SK-MEL-5 (cell line): Measurements from ENCODE around the gene PDPK1. TPM values are rescaled to one million over a fixed set of nuclear protein-coding genes. Genes with fewer than 3 reads are reported as not detected.

Source experiments
- DNase-seq: peaks from one replicate; pipeline ENCODE4 v3.0.0-alpha.2; 2016; ENCODE audit warnings: low read depth, low spot score
- in situ Hi-C: cut with HindIII; loops from 2 replicates; pipeline ENCODE4 v1.10.0; 2016; ENCODE audit warnings: low sequenced_read_pairs, high pct_unique_total_duplicates, low pct_unique_long_range_greater_than_20kb
- total RNA-seq: library from RNA; depleted of rRNA; stranded (reverse); fragments of >200 nt; shearing (Covaris generic); gene quantifications from 2 replicates; pipeline ENCODE4 v1.2.3, GENCODE V29; 2014

Gene PDPK1
- total RNA-seq, 1 experiment from 2014 or later = 12.3 TPM

DNA sequence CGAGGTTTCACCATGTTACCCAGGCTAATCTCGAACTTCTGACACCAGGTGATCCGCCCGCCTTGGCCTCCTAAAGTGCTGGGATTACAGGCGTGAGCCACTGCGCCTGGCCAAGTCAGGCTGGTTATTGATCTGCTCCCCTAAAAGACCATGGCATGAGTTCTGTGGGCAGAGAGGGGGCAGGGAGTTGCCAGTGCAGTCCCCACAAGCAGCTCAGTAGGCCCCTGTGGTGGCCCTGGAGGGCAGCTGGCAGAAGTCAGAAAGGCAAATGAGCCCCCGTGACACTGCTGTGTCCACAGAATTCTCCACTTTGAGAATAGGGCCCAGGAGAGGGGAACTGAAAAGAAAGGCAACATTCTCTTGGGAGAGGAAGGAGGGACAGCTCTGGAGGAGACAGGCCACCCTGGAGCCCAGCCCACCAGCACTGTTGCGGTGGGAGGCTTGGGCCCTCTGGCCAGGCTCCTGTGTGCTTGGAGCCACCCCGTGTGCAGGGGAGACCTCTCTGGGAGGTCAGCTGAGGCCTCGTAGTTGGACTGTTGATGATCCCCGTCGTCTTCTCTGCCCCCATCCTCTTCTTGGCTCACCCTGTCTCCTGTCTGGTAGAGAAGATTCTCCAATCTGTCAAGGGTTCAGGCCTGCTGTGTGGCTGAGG, 19.7 kb upstream of the PDPK1 start:
- in situ Hi-C loops = no loop called here
- no peak for DNase-seq

DNA sequence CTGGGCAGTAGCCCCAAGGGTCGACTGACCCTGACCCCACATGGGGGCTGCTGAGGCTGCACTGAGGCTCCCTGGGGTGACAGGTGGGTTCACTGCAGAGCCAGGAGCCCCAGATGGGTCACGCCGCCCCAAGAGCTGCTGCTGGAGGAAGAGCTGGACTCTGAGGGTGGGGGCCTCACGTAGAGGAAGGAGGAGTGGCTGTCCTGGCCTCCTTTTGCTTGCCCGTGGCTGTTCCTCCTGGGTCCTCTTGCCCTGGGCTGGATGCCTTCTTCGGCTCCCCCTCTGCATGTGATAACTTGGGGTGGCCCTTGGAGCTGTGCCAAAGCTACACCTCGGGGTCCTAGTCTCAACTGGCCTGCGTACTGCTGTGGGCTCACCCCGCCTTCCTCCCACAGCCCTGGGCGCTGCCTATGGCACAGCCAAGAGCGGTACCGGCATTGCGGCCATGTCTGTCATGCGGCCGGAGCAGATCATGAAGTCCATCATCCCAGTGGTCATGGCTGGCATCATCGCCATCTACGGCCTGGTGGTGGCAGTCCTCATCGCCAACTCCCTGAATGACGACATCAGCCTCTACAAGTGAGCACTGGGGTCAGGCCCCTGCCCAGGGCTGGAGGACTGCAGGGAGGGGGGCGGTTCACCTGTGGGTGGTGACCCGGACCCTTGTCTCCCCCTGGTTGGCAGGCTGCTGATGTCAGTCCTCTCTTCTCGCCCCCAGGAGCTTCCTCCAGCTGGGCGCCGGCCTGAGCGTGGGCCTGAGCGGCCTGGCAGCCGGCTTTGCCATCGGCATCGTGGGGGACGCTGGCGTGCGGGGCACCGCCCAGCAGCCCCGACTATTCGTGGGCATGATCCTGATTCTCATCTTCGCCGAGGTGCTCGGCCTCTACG, 18.8 kb upstream of the PDPK1 start:
- in situ Hi-C loops = no loop called here

DNA sequence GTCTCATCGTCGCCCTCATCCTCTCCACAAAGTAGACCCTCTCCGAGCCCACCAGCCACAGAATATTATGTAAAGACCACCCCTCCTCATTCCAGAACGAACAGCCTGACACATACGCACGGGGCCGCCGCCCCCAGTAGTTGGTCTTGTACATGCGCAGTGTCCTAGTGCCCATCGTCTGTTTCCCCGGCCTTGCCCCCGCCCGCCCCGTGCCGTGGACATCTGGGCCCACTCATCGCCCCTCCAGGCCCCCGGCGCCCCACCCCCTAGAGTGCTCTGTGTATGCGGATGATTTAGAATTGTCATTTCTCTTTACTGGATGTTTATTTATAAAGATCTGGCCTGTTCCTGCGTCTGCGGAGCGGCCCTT, 18.1 kb upstream of the PDPK1 start:
- in situ Hi-C loops = no loop called here
- no peak for DNase-seq

More for the DNA sequence above, 18.8 kb upstream of the PDPK1 start:
- DNase-seq = no peak

DNA sequence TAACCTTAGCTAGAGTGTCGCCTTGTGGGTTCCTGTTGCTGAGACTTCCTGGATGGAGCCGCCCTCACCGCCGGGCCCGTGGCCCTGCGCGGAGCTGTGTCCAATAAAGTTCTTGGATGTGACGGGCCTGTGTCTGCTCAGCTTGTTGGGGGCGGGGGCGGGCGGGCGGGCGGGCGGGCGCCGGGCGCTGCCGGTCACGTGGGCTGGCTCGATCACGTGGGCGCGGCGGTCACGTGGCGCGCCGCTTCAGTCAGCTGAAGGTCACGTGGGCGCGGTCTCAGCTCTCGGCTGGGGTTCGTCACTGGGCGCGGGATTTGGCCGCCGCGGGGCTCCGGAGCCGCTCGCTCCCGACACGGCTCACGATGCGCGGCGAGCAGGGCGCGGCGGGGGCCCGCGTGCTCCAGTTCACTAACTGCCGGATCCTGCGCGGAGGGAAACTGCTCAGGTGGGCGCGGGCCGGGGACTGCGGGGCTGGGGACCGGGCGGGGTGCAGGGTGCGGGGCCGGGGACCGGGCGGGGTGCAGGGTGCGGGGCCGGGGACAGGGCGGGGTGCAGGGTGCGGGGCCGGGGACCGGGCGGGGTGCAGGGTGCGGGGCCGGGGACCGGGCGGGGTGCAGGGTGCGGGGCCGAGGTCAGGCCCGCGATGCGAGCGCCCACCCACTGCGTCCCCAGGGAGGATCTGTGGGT, 17.6 kb upstream of the PDPK1 start, which contains the start of gene AMDHD2:
TSS of gene AMDHD2 (plus strand) at position 275 of the 687 bp plus-strand sequence. CDS start at position 363, 88 bp downstream.
- in situ Hi-C loops = no loop called here
- DNase-seq = peak; percentile 88

DNA sequence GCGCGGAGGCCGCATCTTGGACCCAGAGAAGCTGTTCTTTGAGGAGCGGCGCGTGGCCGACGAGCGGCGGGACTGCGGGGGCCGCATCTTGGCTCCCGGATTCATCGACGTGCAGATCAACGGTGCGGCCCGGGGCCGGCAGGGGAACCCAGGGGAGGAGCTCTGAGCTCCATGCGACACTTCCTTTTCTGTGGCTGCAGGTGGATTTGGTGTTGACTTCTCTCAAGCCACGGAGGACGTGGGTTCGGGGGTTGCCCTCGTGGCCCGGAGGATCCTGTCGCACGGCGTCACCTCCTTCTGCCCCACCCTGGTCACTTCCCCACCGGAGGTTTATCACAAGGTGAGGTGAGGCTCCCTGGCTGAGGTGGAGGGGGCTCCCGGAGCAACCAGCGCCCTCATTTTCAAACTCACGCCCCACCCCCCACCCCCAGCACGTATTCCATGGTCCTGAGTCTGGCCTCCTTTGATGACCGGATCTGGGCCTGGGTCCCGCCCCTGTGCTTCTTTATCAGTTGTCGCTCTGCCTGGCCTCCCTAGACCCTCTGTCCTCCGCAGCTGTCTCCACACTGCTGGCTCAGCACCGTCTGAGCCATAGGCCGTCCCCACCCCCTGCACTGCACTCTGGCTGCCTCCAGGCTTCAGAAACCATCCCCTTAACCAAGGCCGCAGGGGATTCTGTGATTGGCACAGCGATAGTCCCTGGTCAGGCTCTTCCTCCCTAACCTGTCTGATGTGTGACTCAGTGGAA, 16.9 kb upstream of the PDPK1 start:
- DNase-seq = peak; percentile 48
- in situ Hi-C loops = no loop called here

DNA sequence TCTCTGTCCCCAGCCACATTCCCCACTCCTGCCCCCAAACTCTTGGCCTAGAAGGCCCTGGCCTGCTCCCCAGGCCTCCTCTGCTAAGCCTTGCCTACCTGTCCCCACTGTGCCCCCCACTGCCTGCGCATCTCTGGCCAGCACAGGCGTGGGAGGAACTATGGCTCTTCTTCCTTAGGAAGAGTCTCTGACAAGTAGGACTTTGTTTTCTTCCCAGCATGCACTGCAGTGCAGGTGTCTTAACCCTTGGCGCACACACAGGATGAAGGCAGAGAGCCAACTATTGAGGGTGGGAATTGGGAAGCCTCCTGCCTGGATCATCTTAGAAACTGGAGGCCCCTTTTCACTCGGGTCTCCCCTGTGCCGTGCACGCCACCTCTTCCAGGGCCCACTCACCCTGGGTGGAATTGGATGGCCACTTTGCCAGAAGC, 14.0 kb upstream of the PDPK1 start:
- in situ Hi-C loops = no loop called here
- no peak for DNase-seq

DNA sequence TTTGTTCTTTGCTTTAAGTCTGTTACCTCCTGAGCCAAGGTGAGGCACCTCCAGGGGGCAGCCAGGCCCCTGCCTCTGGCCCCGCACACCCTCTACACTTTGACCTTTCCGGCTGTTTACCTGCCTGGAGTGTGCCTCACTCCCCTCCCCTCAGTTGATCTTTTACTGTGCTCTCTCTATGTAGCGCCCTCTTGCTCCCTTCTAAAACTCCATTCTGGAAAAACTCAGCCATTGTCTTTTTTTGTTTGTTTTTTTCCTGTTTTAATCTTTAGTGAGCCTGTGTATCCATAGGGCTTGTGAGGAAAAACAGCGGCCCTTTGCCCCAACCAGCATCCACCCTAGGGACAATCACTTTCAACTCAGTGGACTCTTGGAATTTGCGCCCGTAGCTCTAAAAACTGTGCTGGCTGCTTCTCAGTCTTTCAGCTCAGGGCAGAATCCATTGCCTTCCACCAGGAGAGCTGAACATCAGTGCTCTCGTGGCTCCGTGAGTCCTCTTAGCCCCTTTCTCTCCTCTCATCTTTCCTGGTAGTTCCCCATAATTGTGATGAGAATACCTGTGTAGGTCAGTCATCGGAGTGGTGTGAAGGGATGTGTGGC, 13.4 kb upstream of the PDPK1 start:
- DNase-seq = no peak
- in situ Hi-C loops = no loop called here

DNA sequence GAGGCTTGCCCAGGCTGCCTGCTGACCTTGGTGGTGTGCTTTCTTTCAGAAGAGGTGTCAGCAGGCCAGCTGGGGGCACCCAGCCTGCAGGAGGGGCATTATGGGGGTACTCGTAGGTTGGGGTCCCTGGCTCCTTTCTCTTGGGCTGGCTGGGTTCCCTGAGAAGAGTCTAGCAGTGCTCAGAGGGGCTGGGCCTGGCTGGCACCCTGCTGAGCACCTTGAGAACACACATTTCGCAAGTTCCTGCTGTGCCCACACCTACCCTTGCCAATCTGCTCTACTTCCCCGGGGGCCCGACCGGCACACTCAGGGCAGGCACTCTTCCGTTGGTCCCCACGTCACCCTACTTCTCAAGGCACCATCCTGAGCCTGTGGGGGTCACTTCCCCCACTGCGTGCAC, 11.7 kb upstream of the PDPK1 start:
- no peak for DNase-seq
- in situ Hi-C loops = no loop called here

DNA sequence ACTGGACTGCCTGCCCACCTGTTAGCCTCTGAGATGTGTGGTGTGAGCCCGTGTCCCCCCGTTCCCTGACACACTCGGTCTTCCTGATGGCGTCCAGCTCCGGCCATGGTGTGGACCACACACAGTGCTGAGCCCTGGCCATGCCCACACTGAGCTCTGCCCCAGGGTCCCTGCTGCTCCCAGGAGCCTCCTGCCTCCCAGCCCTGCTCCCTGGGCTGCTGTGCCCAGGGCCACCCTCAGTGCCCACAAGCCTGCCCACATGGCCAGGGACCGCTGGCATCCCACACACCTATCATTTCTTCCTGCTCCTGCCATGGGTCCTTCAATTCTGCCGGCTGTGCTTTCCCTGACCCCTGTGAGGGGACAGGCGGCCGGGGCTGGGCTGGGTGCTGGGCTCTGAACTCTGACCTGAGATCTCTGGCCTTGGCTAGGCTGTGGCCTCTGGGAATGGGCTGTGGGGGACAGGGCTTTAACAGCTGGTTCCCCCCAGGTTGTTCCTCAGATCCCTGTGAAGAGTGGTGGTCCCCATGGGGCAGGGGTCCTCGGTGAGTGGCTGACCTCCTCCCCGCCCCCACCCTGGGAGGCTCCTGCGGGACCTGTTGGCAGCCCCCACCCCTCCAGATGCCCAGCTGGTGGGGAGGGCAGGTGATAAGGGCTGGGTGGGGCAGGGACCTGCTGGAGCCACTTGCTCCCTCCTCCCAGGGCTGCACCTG, 10.6 kb upstream of the PDPK1 start:
- in situ Hi-C loops = no loop called here

DNA sequence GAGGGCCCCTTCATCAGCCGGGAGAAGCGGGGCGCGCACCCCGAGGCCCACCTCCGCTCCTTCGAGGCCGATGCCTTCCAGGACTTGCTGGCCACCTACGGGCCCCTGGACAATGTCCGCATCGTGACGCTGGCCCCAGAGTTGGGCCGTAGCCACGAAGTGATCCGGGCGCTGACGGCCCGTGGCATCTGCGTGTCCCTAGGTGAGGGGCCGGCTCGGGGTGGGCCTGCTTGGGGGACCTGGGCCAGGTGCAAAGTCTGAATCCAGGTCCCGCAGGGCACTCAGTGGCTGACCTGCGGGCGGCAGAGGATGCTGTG, 10.1 kb upstream of the PDPK1 start:
- in situ Hi-C loops = no loop called here
- DNase-seq = no peak

More for the DNA sequence above, 10.6 kb upstream of the PDPK1 start:
- no peak for DNase-seq

DNA sequence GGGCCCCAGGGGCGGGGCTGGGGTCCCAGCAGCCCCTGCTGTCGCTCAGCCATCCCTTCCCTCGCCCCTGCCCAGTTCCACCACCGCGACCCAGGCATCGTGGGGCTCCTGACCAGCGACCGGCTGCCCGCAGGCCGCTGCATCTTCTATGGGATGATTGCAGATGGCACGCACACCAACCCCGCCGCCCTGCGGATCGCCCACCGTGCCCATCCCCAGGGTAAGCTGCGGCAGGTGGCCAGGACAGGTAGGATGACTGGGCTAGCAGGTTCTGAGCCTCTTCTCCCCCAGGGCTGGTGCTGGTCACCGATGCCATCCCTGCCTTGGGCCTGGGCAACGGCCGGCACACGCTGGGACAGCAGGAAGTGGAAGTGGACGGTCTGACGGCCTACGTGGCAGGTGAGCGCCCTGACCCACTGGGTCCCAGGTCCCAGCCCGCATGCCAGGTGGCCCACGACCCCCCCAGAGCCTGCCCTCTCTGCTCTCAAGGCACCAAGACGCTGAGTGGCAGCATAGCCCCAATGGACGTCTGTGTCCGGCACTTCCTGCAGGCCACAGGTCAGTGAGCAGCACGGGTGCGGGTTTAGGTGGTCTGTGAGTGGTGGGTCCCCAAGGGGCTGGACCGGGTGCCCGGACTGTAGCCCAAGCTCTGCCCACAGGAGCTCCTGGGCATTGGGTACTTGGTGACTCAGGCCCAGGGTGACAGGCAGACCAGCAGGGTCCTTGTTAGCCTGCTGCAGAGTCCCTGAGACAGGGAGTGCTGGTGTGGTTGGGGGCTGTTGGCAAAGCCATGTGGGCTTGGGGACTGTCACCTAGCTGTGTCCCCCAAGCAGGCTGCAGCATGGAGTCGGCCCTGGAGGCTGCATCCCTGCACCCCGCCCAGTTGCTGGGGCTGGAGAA, 9.4 kb upstream of the PDPK1 start:
- in situ Hi-C loops = no loop called here
- no peak for DNase-seq

DNA sequence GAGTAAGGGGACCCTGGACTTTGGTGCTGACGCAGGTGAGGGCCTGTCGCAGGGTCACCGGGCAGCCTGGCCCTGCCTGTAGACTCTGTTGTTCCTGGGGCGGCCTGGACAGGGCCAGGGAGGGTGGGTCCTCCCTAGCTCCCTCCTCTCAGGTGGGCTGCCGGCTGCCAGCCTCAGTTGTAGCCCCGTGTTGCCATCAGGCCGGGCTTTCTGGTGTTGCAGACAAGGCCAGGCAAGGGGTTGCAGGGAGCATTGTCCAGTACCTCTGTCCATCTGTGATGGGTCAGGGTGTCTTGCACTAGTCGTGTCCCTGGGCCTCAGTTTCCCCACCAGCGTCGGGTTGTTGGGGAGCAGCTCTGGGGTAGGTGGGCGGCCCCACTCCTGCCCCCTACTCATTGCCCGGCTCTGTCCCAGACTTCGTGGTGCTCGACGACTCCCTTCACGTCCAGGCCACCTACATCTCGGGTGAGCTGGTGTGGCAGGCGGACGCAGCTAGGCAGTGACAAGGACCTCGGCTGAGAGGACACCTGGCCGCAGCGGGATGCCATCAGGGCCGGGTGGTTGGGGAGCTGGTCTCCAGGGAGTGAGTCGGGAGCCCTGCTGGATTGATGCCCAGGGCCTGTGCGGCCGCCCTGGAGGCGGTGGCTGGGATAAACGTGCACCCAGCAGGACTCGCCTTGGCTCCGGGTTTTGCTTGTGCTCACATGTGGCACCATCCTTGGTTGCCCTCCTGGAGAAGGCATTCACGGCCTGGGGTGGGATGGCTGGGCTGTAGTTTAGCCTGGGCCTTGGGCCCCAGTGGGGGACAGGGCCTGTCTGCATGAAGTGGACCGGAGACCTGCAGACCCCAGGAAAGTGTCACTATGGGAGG, 8.5 kb upstream of the PDPK1 start:
- in situ Hi-C loops = no loop called here

DNA sequence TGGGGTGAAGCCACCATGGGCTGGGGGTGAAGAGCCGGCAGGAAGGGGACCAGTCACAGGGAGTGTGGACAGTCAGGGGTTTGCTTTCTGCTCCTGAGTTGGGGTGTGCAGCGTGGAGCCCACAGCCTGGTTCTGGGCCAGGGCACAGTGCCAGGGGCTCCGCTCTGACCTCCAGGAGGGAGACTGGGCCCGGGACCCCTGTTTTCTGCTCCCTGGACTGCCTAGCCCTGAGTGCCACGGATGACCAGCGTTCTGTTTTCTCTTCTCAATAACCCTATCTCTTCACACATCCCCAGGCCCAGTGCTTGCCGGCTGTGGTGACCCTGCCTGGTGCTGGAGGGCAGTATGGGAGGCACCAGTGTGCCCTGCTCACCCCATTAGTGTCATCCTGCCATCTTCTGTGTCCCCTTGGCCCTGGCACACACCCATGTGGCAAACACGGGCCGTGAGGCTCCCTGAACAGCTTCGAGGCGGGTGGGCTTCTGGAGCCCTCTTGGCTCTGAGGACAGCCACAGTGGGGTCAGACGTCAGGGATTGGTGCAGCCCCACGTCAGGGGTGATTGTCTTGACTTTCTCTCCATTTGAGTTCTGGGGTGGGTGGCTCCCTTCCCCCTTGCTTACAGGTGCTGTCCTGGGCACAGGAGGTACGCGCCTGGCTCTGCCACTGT, 7.7 kb upstream of the PDPK1 start:
- in situ Hi-C loops = no loop called here
- DNase-seq = no peak

More for the DNA sequence above, 8.5 kb upstream of the PDPK1 start:
- no peak for DNase-seq

DNA sequence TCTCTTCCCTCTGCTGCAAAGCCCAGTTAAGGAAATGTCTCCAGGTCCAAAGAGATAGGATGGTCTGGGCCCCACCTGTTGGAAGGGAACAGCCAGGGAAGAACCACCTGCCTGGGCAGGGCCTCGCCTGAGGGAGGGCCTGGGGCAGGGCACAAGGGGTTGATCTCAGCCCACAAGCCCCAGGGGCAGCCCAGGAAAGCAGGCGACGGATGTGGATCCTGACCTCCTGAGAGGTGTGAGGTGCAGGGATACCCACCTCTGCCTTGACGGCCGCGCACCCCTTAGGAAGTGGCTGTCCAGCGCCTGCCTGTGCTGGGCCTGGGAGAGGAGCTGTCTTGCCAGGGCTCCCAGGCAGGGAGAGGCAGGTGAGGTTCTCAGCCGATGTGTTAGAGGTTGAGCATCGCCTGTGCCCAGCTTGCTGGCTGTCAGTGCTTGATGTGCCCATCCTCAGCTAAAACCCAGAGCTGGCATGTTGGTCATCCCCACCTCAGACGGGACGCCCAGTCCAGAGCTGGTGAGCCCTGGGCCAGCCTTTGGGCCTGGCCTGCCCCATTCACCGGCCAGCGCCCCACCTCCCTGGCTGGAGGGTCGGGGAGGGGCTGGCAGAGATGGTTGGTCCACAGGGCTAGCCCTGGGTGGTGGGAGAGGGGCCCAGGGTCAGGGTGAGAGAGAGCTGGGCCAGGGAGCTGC, 7.0 kb upstream of the PDPK1 start:
- DNase-seq = no peak
- in situ Hi-C loops = no loop called here
